ENCODE results near the gene RHBDF1.

- TF ChIP-seq ZNF384 (IDR thresholded peaks at IDR 0.05): no peak
- TF ChIP-seq TARDBP (IDR thresholded peaks at IDR 0.05): no peak
- TF ChIP-seq BHLHE40 (IDR thresholded peaks at IDR 0.05; ENCODE audit: borderline replicate concordance): no peak
- TF ChIP-seq PKNOX1 (IDR thresholded peaks at IDR 0.05): no peak
- TF ChIP-seq SP1 (IDR thresholded peaks at IDR 0.05): no peak
- no peak for TF ChIP-seq FOXK2 (IDR thresholded peaks at IDR 0.05)
- no peak for TF ChIP-seq ARNT (IDR thresholded peaks at IDR 0.05)
- no peak for TF ChIP-seq ELF4 (IDR thresholded peaks at IDR 0.05)
- TF ChIP-seq CTBP1 (IDR thresholded peaks at IDR 0.05; ENCODE audit: borderline replicate concordance): no peak
These were observed 36.0 kb downstream of the RHBDF1 start for GRCh38 chr16:36336-36984.

All from HEK293T (cell line).